Thoracic aorta (tissue), 2 donors: ENCODE measurements around the gene CD5L. TPM values are rescaled to one million over a fixed set of nuclear protein-coding genes. Genes with fewer than 3 reads are reported as not detected.

ENCODE experiments used
- ATAC-seq: fragments of 150-250 bp; one replicate; pipeline ENCODE4 v1.8.0; 2017; ENCODE audit warnings: low read depth; ENCODE audit not compliant: insufficient number of reproducible peaks, low FRiP score
- DNase-seq: peaks from one replicate; pipeline ENCODE4 v3.0.0-alpha.2; 2020; ENCODE audit warnings: low spot score
- H3K27ac ChIP-seq, 2 donors: fragments of 200-600 bp; sonication (generic); 1 replicate in 1 of 2; 2 replicates in 1 of 2; pipeline ENCODE4 v1.5.1; 2016; ENCODE audit warnings: mild to moderate bottlenecking in 2 of 2, moderate library complexity in 2 of 2
- H3K27me3 ChIP-seq: fragments of 200-600 bp; sonication (generic); replicated peaks from 2 replicates; pipeline ENCODE4 v1.6.0; 2016; ENCODE audit warnings: mild to moderate bottlenecking; ENCODE audit not compliant: insufficient read depth
- H3K36me3 ChIP-seq: fragments of 200-600 bp; sonication (generic); one replicate; pipeline ENCODE4 v1.5.1; 2016
- H3K4me1 ChIP-seq, 2 donors: fragments of 200-600 bp; sonication (generic); 1 replicate in 1 of 2; 2 replicates in 1 of 2; pipeline versions ENCODE4 v1.5.1 to v1.6.0; 2016; ENCODE audit warnings: low read depth in 2 of 2, mild to moderate bottlenecking in 1 of 2; ENCODE audit not compliant: control insufficient read depth in 1 of 2
- H3K4me3 ChIP-seq: fragments of 200-600 bp; sonication (generic); 2 replicates; pipeline ENCODE4 v1.5.1; 2016; ENCODE audit warnings: mild to moderate bottlenecking
- H3K9me3 ChIP-seq: fragments of 200-600 bp; sonication (generic); 2 replicates; pipeline ENCODE4 v1.5.1; 2016
- total RNA-seq, 2 donors: library from RNA; depleted of rRNA; stranded (reverse); fragments of >200 nt; gene quantifications; one replicate each; pipeline versions ENCODE4 v1.1.0 to v1.2.3, GENCODE V29; 2016
- TF ChIP-seq, protein P1 (sequence below): fragments of 200-600 bp; sonication (generic); IDR thresholded peaks from one replicate; pipeline ENCODE4 v1.5.1; 2019; ENCODE audit warnings: antibody characterized with exemption

Gene CD5L
- total RNA-seq, 2 donors from 2014 or later = 0.28 TPM; not detected in 1

DNA sequence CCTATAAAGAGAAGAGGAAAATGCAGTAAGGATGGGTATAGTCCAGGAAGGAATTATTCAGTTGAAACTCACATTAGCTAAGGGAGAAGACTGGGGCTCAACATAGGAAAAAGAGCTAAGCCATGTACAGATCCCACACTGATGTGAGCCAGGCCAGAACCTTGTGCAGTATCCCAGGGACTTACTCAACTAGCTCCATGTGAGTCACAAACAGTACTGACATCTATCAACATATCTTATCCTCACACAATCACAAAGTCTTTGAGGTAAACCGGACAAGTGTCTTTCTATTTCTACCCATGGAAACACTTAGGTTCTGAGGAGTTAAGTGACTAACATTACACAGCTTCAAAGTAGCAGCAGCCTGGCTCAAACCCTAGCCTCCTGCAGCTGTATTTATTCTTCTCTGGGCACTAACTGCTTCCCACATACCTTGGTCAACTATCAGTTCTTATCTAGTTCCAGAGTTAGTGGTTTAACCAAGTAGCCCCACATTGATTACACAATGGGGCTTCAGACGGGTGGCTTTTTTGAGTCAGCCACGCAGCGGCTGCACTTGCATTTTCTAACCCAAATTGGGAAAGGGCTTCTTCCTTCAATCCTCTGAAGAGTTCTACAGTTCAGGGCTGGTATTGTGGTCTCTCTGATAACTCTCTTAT lies 9.5 kb downstream of the CD5L start:
- Histone ChIP-seq H3K27ac (no peak overlapping the region), H3K4me1 (no peaks in the 10 kb centered on the region), H3K27me3 (no peaks in the 10 kb centered on the region), H3K36me3 (no peaks in the 10 kb centered on the region), H3K9me3 (no peaks in the 10 kb centered on the region), H3K4me3 (no peak overlapping the region)
- TF ChIP-seq, protein P1, sequence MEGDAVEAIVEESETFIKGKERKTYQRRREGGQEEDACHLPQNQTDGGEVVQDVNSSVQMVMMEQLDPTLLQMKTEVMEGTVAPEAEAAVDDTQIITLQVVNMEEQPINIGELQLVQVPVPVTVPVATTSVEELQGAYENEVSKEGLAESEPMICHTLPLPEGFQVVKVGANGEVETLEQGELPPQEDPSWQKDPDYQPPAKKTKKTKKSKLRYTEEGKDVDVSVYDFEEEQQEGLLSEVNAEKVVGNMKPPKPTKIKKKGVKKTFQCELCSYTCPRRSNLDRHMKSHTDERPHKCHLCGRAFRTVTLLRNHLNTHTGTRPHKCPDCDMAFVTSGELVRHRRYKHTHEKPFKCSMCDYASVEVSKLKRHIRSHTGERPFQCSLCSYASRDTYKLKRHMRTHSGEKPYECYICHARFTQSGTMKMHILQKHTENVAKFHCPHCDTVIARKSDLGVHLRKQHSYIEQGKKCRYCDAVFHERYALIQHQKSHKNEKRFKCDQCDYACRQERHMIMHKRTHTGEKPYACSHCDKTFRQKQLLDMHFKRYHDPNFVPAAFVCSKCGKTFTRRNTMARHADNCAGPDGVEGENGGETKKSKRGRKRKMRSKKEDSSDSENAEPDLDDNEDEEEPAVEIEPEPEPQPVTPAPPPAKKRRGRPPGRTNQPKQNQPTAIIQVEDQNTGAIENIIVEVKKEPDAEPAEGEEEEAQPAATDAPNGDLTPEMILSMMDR = no peak
- DNase-seq (no peak), ATAC-seq (no peak)

DNA sequence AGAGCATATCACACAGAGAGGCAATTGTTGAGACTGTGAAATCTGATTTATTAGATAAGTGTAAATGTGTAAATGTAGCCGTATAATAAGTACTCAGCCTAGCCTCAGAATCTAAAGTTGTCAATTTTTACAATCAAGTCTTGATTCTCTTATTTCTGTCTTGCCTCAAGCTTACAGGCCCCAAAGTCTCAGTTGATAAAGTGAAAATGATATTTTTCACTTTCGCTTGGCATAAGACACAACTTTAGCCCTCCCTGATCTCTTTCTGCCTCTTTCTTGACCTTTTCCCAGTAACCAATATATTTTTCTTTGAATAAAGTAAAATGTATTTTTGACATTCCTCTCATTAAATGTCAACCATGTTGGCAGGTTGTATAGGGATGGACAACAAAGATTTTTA lies 10.7 kb downstream of the CD5L start:
- Histone ChIP-seq H3K27me3 (no peaks in the 10 kb centered on the region), H3K4me1 (no peaks in the 10 kb centered on the region), H3K27ac (no peak overlapping the region), H3K36me3 (no peaks in the 10 kb centered on the region), H3K9me3 (no peaks in the 10 kb centered on the region), H3K4me3 (no peak overlapping the region)
- TF ChIP-seq, protein P1 = no peak
- ATAC-seq (no peak), DNase-seq (no peak)

DNA sequence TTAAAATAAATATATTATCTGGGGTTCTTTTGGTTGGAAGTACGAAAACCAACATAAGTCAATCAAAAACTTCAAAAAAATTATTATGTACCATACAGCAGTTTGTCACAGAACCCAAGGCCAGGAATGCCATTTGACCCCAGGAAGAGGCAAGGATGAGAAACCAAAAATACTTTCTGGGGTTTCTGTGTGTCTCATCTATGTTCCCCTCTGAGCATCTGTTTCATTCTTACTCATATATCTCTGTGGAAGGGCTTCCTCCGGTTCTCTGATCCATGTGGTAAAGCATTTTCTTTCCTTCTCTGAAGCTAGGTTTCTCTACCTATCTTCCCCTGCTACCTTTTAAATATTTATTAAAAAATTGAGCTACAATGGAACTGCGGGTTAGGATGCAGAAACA lies 11.9 kb downstream of the CD5L start:
- no peaks in the 10 kb centered on the region for H3K9me3 ChIP-seq
- no peak for DNase-seq
- no peak for ATAC-seq
- H3K36me3 ChIP-seq = no peaks in the 10 kb centered on the region
- TF ChIP-seq, protein P1 = no peak
- H3K4me1 ChIP-seq = no peaks in the 10 kb centered on the region
- no peak overlapping the region for H3K4me3 ChIP-seq
- no peaks in the 10 kb centered on the region for H3K27me3 ChIP-seq
- no peak overlapping the region for H3K27ac ChIP-seq

DNA sequence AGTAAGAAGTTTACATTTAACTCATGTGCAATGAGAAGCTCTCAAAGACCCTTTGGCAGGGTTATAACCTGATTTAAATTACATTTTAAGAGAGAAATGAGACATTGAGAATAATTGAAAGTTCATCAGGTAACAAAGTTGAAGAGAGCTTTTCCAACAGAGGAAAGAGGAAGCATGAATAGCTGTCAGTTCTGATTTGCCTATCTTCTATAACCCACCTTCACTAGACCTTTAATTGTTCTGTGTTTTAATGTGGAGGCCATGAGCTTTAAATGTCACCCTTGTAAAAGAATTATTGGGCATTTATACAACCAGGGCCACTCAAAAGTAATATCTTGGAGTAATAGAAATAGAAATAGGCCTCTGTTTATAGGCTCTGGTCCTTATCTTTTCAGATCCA lies 12.4 kb downstream of the CD5L start:
- no peak for DNase-seq
- Histone ChIP-seq H3K9me3 (no peaks in the 10 kb centered on the region), H3K27ac (no peak overlapping the region), H3K4me3 (no peak overlapping the region), H3K27me3 (no peaks in the 10 kb centered on the region), H3K36me3 (no peaks in the 10 kb centered on the region), H3K4me1 (no peaks in the 10 kb centered on the region)
- ATAC-seq = no peak
- TF ChIP-seq, protein P1 = no peak

DNA sequence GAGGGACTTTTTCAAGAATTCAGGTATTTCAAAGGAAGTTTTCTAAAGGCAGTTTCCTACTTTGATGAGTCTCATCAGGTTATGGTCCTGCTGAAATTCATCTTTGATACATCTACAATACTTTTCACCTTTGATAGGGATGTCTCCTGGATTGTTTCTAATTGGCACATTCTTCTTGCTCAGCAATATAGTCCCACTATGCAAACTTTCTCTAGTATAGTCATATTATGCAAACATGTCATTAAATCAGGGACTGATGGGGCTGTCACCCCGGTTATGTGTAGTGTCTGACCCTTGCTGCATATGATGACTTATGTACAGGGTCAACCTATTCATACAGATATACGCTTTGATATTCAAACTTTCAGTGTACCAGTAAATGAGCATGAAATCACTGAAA lies 21.3 kb downstream of the CD5L start:
- no peak overlapping the region for H3K27ac ChIP-seq
- TF ChIP-seq, protein P1 = no peak
- H3K4me3 ChIP-seq = no peak overlapping the region
- no peaks in the 10 kb centered on the region for H3K36me3 ChIP-seq
- ATAC-seq = no peak
- no peaks in the 10 kb centered on the region for H3K27me3 ChIP-seq
- no peaks in the 10 kb centered on the region for H3K9me3 ChIP-seq
- DNase-seq = no peak
- no peaks in the 10 kb centered on the region for H3K4me1 ChIP-seq
